Fibroblast of the aortic adventitia (primary cell): Measurements from ENCODE around the gene GKN2. TPM values are rescaled to one million over a fixed set of nuclear protein-coding genes. Genes with fewer than 3 reads are reported as not detected.
A peak's percentile ranks its signal among the peaks of the same experiment; 100 is the strongest.

Source experiments
- DNase-seq: peaks from one replicate; pipeline ENCODE4 v3.0.0-alpha.2; 2010; ENCODE audit warnings: low read depth
- H3K4me3 ChIP-seq: 2 replicates; pipeline ENCODE4 v1.5.1; 2011; ENCODE audit warnings: low read depth, mild to moderate bottlenecking, control low read depth, low read length, moderate library complexity
- total RNA-seq: library from RNA; depleted of rRNA; stranded (reverse); fragments of >200 nt; gene quantifications from 2 replicates; pipeline ENCODE4 v1.2.3, GENCODE V29; 2012; ENCODE audit warnings: low replicate concordance
- TF ChIP-seq, protein P1 (sequence below): IDR thresholded peaks from 2 replicates; pipeline ENCODE4 v1.5.1; 2011; ENCODE audit warnings: mild to moderate bottlenecking, low read length, control low read depth, inconsistent platforms; ENCODE audit not compliant: insufficient read depth

Gene GKN2, protein sequence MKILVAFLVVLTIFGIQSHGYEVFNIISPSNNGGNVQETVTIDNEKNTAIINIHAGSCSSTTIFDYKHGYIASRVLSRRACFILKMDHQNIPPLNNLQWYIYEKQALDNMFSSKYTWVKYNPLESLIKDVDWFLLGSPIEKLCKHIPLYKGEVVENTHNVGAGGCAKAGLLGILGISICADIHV
- total RNA-seq: not detected in 2 replicates

DNA sequence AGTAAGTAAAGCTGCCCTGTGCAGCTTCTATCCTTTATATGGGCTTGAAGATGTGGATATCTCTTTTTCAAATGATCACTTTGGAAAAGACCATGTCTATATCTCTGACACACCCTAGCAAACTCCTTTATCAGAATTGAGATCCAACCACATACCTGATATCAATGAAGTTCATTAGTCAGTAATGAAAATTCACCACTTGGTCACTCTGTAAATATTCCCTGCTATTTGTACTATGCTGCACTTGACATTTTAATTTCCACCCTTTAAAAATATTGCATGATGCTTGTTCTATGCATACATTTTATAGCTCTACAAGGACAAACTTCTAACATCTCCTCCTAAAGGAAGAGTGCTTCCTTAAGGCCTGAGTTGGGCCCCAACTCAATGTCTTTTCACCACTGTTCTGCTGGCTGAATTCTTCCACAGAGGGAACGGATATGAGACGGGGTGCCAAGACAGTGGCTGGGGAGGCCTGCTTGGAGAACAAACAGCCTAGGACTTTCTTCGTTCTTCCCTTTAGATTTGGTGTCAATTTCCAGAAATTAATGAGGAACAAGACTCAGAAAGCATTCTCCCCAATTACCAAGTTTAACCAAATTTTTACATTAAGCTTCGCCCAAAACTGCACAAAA is at the start of gene GKN2:
Gene GKN2 (minus strand): TSS at position 7 of the 635 bp plus-strand sequence. CDS start 32 bp downstream, outside the sequence.
- DNase-seq: no peak
- TF ChIP-seq, protein P1, sequence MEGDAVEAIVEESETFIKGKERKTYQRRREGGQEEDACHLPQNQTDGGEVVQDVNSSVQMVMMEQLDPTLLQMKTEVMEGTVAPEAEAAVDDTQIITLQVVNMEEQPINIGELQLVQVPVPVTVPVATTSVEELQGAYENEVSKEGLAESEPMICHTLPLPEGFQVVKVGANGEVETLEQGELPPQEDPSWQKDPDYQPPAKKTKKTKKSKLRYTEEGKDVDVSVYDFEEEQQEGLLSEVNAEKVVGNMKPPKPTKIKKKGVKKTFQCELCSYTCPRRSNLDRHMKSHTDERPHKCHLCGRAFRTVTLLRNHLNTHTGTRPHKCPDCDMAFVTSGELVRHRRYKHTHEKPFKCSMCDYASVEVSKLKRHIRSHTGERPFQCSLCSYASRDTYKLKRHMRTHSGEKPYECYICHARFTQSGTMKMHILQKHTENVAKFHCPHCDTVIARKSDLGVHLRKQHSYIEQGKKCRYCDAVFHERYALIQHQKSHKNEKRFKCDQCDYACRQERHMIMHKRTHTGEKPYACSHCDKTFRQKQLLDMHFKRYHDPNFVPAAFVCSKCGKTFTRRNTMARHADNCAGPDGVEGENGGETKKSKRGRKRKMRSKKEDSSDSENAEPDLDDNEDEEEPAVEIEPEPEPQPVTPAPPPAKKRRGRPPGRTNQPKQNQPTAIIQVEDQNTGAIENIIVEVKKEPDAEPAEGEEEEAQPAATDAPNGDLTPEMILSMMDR: no peak
- no peak within 1 kb of the TSS for H3K4me3 ChIP-seq

DNA sequence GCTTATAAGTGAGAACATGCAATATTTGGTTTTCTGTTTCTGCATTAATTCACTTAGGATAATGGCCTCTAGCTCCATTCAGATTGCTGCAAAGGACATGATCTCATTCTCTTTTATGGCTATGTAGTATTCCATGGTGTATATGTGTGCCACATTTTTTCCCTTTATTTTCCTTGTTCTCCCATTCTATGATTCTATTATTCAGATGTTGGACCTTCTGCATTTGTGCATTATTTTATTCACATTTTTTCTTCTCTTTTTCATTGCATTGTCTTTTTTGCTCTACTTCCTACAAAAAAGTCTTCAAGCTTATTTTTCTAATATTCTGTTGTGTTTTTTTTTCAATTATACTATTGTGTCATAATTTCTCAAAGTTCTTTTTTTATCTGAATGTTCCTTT is 49.2 kb upstream of the GKN2 start:
- H3K4me3 ChIP-seq: no peak overlapping the region
- TF ChIP-seq, protein P1: no peak

DNA sequence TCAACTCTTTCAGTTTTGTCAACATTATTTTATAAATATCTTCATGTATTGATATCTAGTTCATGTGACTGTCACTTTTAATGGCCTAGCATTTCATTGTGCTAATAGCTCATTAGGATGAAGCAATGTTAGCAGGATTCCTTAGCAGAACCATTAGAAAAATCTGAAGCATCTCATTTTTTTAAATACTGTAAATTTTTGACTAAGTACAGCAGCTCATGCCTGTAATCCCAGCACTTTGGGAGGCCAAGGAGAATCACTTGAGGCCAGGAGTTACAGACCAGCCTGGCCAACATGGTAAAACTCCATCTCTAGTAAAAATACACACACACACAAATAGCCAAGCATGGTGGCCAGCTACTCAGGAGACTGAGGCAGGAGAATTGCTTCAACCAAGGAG is 44.7 kb upstream of the GKN2 start:
- H3K4me3 ChIP-seq: no peak overlapping the region
- TF ChIP-seq, protein P1: no peak
- DNase-seq: no peak

More for the DNA sequence above, 49.2 kb upstream of the GKN2 start:
- DNase-seq: no peak

- no peak overlapping the region for H3K4me3 ChIP-seq
- DNase-seq: no peak
- TF ChIP-seq, protein P1: no peak
These were observed 43.2 kb upstream of the GKN2 start for GRCh38 chr2:68995916-68996315.

- TF ChIP-seq, protein P1: no peak
- DNase-seq: peak; percentile 85
- no peak overlapping the region for H3K4me3 ChIP-seq
These were observed 42.2 kb upstream of the GKN2 start for GRCh38 chr2:68994864-68995263.

GRCh38 chr2:68993660-68994059 is 41.0 kb upstream of the GKN2 start:
- TF ChIP-seq, protein P1: no peak
- DNase-seq: no peak
- H3K4me3 ChIP-seq: no peak overlapping the region

DNA sequence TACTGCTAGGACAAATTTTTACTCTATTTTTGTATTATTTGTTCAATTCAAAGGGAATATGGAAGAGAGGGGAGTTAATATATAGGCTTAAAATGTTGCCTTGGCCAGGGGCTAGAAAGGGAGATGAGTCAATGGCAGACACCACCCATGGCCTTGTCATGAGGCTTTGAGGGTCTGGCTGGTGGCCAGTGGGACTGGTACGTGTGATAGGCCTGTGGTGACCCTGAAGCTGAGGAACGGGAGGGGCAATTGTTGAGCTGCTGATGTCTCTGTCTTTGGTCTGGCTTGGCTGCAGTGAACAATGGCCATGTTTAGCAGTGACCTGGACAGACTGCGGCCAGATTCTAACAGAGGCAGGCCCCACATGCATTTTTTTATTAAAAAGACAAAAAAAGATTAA is 40.2 kb upstream of the GKN2 start:
- no peak overlapping the region for H3K4me3 ChIP-seq
- no peak for DNase-seq
- TF ChIP-seq, protein P1: no peak
